Peyer's patch (tissue), 4 donors: ENCODE measurements around the gene IGF1R.

Source experiments
- POLR2A ChIP-seq, 2 donors: fragments of 450-650 bp; IDR thresholded peaks; one replicate each; pipeline ENCODE4 v1.5.1; 2017; ENCODE audit warnings: antibody characterized with exemption in 2 of 2, mild to moderate bottlenecking in 2 of 2, moderate library complexity in 2 of 2
- TF ChIP-seq, protein P1 (sequence below), 6 experiments: fragments of 450-650 bp in 4 of 6; fragments of 200-600 bp in 2 of 6; sonication (generic) in 1 of 6; IDR thresholded peaks; one replicate each; pipeline ENCODE4 v1.5.1; 2017 to 2019; ENCODE audit warnings: antibody characterized with exemption in 6 of 6, mild to moderate bottlenecking in 3 of 6, moderate library complexity in 1 of 6

- TF ChIP-seq, protein P1, sequence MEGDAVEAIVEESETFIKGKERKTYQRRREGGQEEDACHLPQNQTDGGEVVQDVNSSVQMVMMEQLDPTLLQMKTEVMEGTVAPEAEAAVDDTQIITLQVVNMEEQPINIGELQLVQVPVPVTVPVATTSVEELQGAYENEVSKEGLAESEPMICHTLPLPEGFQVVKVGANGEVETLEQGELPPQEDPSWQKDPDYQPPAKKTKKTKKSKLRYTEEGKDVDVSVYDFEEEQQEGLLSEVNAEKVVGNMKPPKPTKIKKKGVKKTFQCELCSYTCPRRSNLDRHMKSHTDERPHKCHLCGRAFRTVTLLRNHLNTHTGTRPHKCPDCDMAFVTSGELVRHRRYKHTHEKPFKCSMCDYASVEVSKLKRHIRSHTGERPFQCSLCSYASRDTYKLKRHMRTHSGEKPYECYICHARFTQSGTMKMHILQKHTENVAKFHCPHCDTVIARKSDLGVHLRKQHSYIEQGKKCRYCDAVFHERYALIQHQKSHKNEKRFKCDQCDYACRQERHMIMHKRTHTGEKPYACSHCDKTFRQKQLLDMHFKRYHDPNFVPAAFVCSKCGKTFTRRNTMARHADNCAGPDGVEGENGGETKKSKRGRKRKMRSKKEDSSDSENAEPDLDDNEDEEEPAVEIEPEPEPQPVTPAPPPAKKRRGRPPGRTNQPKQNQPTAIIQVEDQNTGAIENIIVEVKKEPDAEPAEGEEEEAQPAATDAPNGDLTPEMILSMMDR (IDR thresholded peaks at IDR 0.05) = no peak
- TF ChIP-seq POLR2A (IDR thresholded peaks at IDR 0.05) = no peak
These were observed 67.1 kb downstream of the IGF1R start for GRCh38 chr15:98715401-98715800.
